ENCODE results near the gene POLR2E. TPM values are rescaled to one million over a fixed set of nuclear protein-coding genes. Genes with fewer than 3 reads are reported as not detected.
A peak's percentile ranks its signal among the peaks of the same experiment; 100 is the strongest.

The POLR2E gene
- total RNA-seq, 1 donor from 2014 or later: 181 TPM

DNA sequence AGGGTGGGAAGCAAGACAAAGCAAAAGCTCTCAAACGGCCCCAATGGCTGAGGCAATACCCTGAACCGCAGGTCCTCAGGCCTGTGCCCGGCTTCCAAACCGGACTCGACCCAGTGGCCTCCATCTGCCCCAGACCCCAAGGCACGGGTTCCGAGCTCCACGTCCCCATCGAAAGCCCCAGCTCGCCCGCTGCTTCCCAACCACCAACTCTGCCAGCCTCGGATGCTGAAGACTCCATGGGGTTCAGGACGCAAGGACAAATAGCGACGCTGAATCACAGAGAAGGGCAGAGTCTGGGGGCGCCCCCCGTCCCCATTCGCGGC is 559 bp downstream of the POLR2E start:
- no peak for DNase-seq (ENCODE audit: extremely low spot score, unreplicated experiment)
- Mint-ChIP-seq H3K27ac (peak overlapping the region; percentile 46), H3K4me1 (ENCODE audit: unreplicated experiment) (peaks cover 9% of the 10 kb centered on the region), H3K9me3 (no peaks in the 10 kb centered on the region), H3K36me3 (no peaks in the 10 kb centered on the region), H3K4me3 (peak overlapping the region; percentile 94), H3K27me3 (no peaks in the 10 kb centered on the region)
- TF ChIP-seq, protein P1, sequence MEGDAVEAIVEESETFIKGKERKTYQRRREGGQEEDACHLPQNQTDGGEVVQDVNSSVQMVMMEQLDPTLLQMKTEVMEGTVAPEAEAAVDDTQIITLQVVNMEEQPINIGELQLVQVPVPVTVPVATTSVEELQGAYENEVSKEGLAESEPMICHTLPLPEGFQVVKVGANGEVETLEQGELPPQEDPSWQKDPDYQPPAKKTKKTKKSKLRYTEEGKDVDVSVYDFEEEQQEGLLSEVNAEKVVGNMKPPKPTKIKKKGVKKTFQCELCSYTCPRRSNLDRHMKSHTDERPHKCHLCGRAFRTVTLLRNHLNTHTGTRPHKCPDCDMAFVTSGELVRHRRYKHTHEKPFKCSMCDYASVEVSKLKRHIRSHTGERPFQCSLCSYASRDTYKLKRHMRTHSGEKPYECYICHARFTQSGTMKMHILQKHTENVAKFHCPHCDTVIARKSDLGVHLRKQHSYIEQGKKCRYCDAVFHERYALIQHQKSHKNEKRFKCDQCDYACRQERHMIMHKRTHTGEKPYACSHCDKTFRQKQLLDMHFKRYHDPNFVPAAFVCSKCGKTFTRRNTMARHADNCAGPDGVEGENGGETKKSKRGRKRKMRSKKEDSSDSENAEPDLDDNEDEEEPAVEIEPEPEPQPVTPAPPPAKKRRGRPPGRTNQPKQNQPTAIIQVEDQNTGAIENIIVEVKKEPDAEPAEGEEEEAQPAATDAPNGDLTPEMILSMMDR (conservative IDR thresholded peaks at IDR 0.05): no peak

DNA sequence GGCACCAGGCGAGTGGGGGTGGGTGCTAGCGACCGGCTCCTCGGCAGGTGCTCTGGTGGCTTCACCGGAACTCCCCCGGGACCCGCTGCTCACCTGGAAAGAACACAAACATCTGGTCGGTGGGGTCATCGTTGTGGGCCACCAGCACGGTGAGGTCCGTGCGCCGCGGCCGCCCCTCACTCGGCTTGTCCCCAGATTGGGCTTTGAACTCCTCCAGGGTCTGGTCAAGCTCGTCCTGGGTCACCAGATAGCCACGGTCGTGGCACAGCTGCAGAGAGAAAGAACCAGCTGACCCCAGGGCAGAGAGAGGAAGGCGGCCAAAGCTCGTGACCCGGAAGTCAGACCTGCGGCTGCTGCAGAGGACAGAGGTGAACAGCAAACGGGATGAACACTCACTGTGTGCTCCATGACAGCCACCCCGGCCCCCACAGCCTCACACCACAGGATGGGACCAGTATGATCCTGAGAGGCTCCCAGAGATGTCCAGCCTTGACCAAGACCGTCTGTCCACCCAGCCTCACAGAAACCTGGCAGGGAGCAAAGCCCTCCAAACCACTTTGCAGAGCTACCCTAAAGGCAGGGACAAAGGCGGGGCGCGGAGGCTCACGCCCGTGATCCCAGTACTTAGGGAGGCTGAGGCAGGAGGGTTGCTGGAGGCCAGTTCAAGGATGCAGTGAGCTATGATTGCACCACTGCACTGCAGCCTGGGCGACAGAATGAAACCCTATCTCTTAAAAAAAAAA is 1.2 kb downstream of the POLR2E start:
- Mint-ChIP-seq H3K9me3 (no peaks in the 10 kb centered on the region), H3K27me3 (no peaks in the 10 kb centered on the region), H3K4me3 (peak overlapping the region; percentile 94), H3K27ac (peak overlapping the region; percentile 46), H3K4me1 (ENCODE audit: unreplicated experiment) (peaks cover 9% of the 10 kb centered on the region), H3K36me3 (no peaks in the 10 kb centered on the region)
- no peak for DNase-seq (ENCODE audit: extremely low spot score, unreplicated experiment)
- TF ChIP-seq, protein P1 (conservative IDR thresholded peaks at IDR 0.05): no peak

DNA sequence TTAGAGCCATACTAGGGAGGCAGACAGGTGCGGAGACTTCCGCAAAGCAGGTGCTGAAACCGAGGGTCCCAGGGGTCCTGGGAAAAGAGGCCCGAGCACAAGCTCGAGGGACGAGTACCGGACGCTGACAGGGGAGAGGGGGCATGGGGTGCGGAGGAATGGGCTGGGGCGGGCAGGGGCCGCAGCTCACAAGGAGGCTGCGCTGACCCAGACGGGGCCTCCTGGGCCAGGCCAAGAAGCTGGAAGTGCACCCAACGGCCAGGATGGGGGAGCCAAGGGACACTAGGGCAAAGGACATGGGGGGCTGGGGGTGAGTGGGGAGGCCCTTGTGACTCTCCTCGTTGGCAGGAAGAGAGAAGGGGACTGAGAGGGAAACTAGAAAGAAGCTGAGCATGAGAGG is 1.8 kb downstream of the POLR2E start:
- Mint-ChIP-seq H3K4me1 (ENCODE audit: unreplicated experiment) (peaks cover 5% of the 10 kb centered on the region), H3K27ac (no peak overlapping the region), H3K27me3 (no peaks in the 10 kb centered on the region), H3K9me3 (no peaks in the 10 kb centered on the region), H3K4me3 (peak overlapping the region; percentile 94), H3K36me3 (no peaks in the 10 kb centered on the region)
- DNase-seq (ENCODE audit: extremely low spot score, unreplicated experiment): no peak
- TF ChIP-seq, protein P1 (conservative IDR thresholded peaks at IDR 0.05): no peak

DNA sequence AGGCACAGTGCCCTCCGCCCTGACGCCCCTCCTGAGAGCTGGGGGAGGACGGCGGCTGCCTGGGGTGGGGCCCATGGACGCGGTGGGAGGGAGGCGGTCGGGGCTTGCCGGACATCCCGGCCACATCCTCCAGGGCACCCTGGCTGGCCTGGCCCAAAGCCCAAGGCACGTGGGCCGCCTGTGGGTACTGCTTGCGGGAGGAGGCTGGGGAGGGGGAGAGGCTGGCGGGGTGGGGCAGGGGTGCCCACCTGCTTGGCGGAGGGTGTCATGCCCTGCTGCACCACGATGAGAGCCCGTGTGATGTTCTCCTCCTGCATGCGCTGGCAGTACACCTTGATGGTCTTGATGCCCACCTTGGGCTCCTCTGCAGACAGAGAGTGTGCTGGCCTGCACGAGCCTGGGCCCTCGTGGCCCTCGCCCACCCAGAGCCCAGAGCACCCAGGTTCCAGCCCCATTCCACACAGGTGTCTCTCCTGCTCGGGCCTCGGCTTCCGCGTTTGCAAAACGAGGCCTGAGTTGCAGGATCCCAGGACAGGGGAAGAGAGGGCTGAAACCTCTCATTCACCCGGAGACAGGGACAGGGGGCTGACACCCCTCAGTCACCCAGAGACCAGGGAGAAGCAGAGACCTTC is 3.5 kb downstream of the POLR2E start:
- no peak overlapping the region for H3K27ac Mint-ChIP-seq
- no peaks in the 10 kb centered on the region for H3K36me3 Mint-ChIP-seq
- H3K4me3 Mint-ChIP-seq: no peak overlapping the region
- H3K4me1 Mint-ChIP-seq (ENCODE audit: unreplicated experiment): peaks cover 5% of the 10 kb centered on the region
- H3K27me3 Mint-ChIP-seq: no peaks in the 10 kb centered on the region
- TF ChIP-seq, protein P1 (conservative IDR thresholded peaks at IDR 0.05): no peak
- no peaks in the 10 kb centered on the region for H3K9me3 Mint-ChIP-seq
- no peak for DNase-seq (ENCODE audit: extremely low spot score, unreplicated experiment)

DNA sequence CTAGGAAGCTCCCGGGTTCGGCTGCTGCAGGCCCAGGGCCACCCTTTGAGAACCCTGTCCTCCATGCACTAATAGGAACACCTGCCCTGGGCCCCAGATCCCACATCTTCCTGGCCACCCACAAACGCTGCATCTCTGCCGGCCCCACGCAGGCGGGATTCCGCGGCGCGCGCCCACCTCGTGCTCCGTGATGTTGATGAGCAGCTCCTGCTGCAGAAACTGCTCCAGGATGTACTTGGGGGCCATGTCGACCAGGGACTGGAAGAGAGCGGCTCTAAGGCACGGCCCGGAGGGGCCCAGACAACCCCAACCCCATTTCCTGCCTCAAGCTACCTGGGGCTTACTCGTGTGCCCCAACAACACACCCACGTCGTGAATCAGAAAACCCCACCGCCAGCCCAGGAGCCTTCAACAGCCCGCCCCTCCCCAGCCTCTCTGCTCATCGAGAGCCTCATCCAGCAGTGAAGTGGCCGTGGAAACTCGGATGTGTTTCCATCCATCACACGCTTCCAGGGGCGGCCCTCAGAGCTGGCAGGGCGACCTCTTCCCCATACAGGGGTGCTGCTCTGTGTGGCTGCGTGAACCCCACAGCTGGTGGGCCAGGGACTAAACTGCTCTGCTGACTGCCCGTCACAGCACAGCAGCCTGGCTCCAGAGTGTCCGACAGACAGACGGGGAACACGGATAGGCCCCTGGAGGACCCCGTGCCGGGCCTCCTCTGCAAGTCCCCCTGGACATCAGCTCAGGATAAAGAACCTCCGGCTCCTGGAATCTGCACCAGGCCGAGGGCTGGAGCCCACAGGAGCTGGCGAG is 4.2 kb downstream of the POLR2E start:
- Mint-ChIP-seq H3K4me3 (no peak overlapping the region), H3K27me3 (no peaks in the 10 kb centered on the region), H3K27ac (no peak overlapping the region), H3K4me1 (ENCODE audit: unreplicated experiment) (peaks cover 5% of the 10 kb centered on the region), H3K9me3 (no peaks in the 10 kb centered on the region), H3K36me3 (no peaks in the 10 kb centered on the region)
- DNase-seq (ENCODE audit: extremely low spot score, unreplicated experiment): no peak
- TF ChIP-seq, protein P1 (conservative IDR thresholded peaks at IDR 0.05): no peak

Measured in type B pancreatic cell (in vitro differentiated cells).